Liver (tissue), 9 donors: Measurements from ENCODE around the gene COG4. TPM values are rescaled to one million over a fixed set of nuclear protein-coding genes. Genes with fewer than 3 reads are reported as not detected.
A peak's percentile ranks its signal among the peaks of the same experiment; 100 is the strongest.

Experiments used
- DNase-seq: peaks from one replicate; pipeline ENCODE4 v3.0.0-alpha.2; 2017; ENCODE audit warnings: low spot score
- H3K27ac ChIP-seq, 2 donors: one replicate each; pipeline ENCODE4 v1.7.0; 2013; ENCODE audit warnings: inconsistent platforms in 2 of 2, low read length in 2 of 2, control low read depth in 1 of 2, low read depth in 1 of 2, mild to moderate bottlenecking in 1 of 2
- H3K27me3 ChIP-seq, 4 donors: one replicate each; pipeline versions ENCODE4 v1.6.1 to v1.7.0; 2013; ENCODE audit warnings: low read length in 3 of 4, inconsistent platforms in 1 of 4, mild to moderate bottlenecking in 1 of 4, moderate library complexity in 1 of 4; ENCODE audit not compliant: control insufficient read depth in 4 of 4, insufficient read depth in 4 of 4
- H3K36me3 ChIP-seq, 4 donors: one replicate each; pipeline versions ENCODE4 v1.6.1 to v1.7.0; 2013; ENCODE audit warnings: low read length in 3 of 4, mild to moderate bottlenecking in 3 of 4, low read depth in 1 of 4, moderate library complexity in 1 of 4; ENCODE audit not compliant: control insufficient read depth in 4 of 4, insufficient read depth in 3 of 4
- H3K4me1 ChIP-seq, 4 donors: one replicate each; pipeline versions ENCODE4 v1.6.1 to v1.7.0; 2013; ENCODE audit warnings: low read length in 3 of 4, mild to moderate bottlenecking in 3 of 4, moderate library complexity in 1 of 4; ENCODE audit not compliant: control insufficient read depth in 4 of 4, insufficient read depth in 4 of 4
- H3K4me3 ChIP-seq, 3 donors: one replicate each; pipeline versions ENCODE4 v1.6.1 to v1.7.0; 2013; ENCODE audit warnings: low read length in 3 of 3, control low read depth in 1 of 3, low read depth in 1 of 3, mild to moderate bottlenecking in 1 of 3
- H3K9ac ChIP-seq, 2 donors: one replicate each; pipeline ENCODE4 v1.7.0; 2013; ENCODE audit warnings: low read length in 2 of 2, mild to moderate bottlenecking in 2 of 2, moderate library complexity in 2 of 2, control low read depth in 1 of 2, low read depth in 1 of 2
- H3K9me3 ChIP-seq, 4 donors: one replicate each; pipeline versions ENCODE4 v1.6.1 to v1.7.0; 2013; ENCODE audit warnings: low read length in 3 of 4; ENCODE audit not compliant: control insufficient read depth in 4 of 4
- EGR1 ChIP-seq, 2 donors: IDR thresholded peaks; 2 replicates each; pipeline ENCODE4 v1.6.1; 2016 to 2018; ENCODE audit warnings: antibody characterized with exemption in 2 of 2, low read depth in 2 of 2
- FOXA1 ChIP-seq: IDR thresholded peaks from 2 replicates; pipeline ENCODE4 v1.6.1; 2016; ENCODE audit warnings: antibody characterized with exemption
- FOXA2 ChIP-seq: IDR thresholded peaks from 2 replicates; pipeline ENCODE4 v1.6.1; 2016; ENCODE audit warnings: antibody characterized with exemption
- GABPA ChIP-seq, 2 donors: IDR thresholded peaks in 1 of 2; conservative IDR thresholded peaks in 1 of 2; 2 replicates each; pipeline ENCODE4 v1.6.1; 2016; ENCODE audit warnings: antibody characterized with exemption in 2 of 2, mild to moderate bottlenecking in 1 of 2, moderate library complexity in 1 of 2
- HNF4A ChIP-seq, 2 donors: conservative IDR thresholded peaks; 2 replicates each; pipeline ENCODE4 v1.6.1; 2016; ENCODE audit warnings: antibody characterized with exemption in 2 of 2, mild to moderate bottlenecking in 2 of 2
- HNF4G ChIP-seq: IDR thresholded peaks from 2 replicates; pipeline ENCODE4 v1.6.1; 2016; ENCODE audit warnings: antibody characterized with exemption
- JUND ChIP-seq, 2 donors: IDR thresholded peaks; 2 replicates each; pipeline ENCODE4 v1.6.1; 2016; ENCODE audit warnings: antibody characterized with exemption in 2 of 2
- NR2F2 ChIP-seq: IDR thresholded peaks from 2 replicates; pipeline ENCODE4 v1.6.1; 2016; ENCODE audit warnings: antibody characterized with exemption
- RAD21 ChIP-seq, 2 donors: IDR thresholded peaks; 2 replicates each; pipeline ENCODE4 v1.6.1; 2016; ENCODE audit warnings: antibody characterized with exemption in 2 of 2, mild to moderate bottlenecking in 2 of 2
- TAF1 ChIP-seq: conservative IDR thresholded peaks from 2 replicates; pipeline ENCODE4 v1.6.1; 2016; ENCODE audit warnings: antibody characterized with exemption, mild to moderate bottlenecking
- YY1 ChIP-seq: IDR thresholded peaks from 2 replicates; pipeline ENCODE4 v1.6.1; 2016; ENCODE audit warnings: antibody characterized with exemption, mild to moderate bottlenecking
- ZBTB33 ChIP-seq: IDR thresholded peaks from 2 replicates; pipeline ENCODE4 v1.6.1; 2016; ENCODE audit warnings: antibody characterized with exemption
- WGBS: extraction: QIAGEN DNeasy Blood & Tissue Kit; methylation state at CpG from one replicate; pipeline ENCODE4 v1.1.7; 2013; 5-methylcytosine and 5-hydroxymethylcytosine counted together
- polyA plus RNA-seq, 2 donors: library from polyadenylated mRNA; stranded (reverse) in 1 of 2; unstranded in 1 of 2; fragments of 200-250 nt in 1 of 2; fragments of >200 nt in 1 of 2; fragmentation: Nextera tagmentation in 1 of 2; extraction: Ambion mirVana in 1 of 2; gene quantifications; one replicate each; pipeline versions ENCODE4 v1.2.1 to v1.2.3, GENCODE V29; 2013 to 2015
- total RNA-seq, 2 donors: library from RNA; depleted of rRNA; stranded (reverse); fragments of >200 nt; gene quantifications; one replicate each; pipeline ENCODE4 v1.2.3, GENCODE V29; 2014
- TF ChIP-seq, protein P1 (sequence below): fragments of 150-350 bp; IDR thresholded peaks from 2 replicates; pipeline ENCODE4 v1.5.1; 2017; ENCODE audit warnings: improper control_type of control experiment, low read depth, low read length; ENCODE audit not compliant: missing input control
- TF ChIP-seq, protein P2 (sequence below): IDR thresholded peaks from 2 replicates; pipeline ENCODE4 v1.6.1; 2016; ENCODE audit warnings: antibody characterized with exemption
- TF ChIP-seq, protein P3 (sequence below): IDR thresholded peaks from 2 replicates; pipeline ENCODE4 v1.6.1; 2016; ENCODE audit warnings: antibody characterized with exemption, mild to moderate bottlenecking
- donor health status: healthy.
- donor health status: healthy.
- donor health status: healthy.
- donor health status: healthy.
- donor health status: healthy.

COG4 gene
- total and polyA plus RNA-seq, 4 donors: 15.3 to 59.5 (median 27.2) TPM

GRCh38 chr16:70572926-70573270 lies 49.5 kb upstream of the COG4 start:
- Histone ChIP-seq H3K27me3 (no peaks in the 10 kb centered on the region), H3K27ac (peak overlapping the region; percentile 31 to 43), H3K4me1 (peaks cover 0 to 5% (median 3%) of the 10 kb centered on the region in 4 donors), H3K4me3 (no peak overlapping the region), H3K36me3 (peaks cover 12 to 55% (median 48%) of the 10 kb centered on the region in 4 donors), H3K9ac (no peak overlapping the region), H3K9me3 (no peaks in the 10 kb centered on the region)
- no peak for DNase-seq
- TF ChIP-seq HNF4A (conservative IDR thresholded peaks at IDR 0.05): no peak
- TF ChIP-seq, protein P1, sequence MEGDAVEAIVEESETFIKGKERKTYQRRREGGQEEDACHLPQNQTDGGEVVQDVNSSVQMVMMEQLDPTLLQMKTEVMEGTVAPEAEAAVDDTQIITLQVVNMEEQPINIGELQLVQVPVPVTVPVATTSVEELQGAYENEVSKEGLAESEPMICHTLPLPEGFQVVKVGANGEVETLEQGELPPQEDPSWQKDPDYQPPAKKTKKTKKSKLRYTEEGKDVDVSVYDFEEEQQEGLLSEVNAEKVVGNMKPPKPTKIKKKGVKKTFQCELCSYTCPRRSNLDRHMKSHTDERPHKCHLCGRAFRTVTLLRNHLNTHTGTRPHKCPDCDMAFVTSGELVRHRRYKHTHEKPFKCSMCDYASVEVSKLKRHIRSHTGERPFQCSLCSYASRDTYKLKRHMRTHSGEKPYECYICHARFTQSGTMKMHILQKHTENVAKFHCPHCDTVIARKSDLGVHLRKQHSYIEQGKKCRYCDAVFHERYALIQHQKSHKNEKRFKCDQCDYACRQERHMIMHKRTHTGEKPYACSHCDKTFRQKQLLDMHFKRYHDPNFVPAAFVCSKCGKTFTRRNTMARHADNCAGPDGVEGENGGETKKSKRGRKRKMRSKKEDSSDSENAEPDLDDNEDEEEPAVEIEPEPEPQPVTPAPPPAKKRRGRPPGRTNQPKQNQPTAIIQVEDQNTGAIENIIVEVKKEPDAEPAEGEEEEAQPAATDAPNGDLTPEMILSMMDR: no peak
- no peak for TF ChIP-seq EGR1 (IDR thresholded peaks at IDR 0.05; ENCODE audit: low read depth in 2 of 2)
- no peak for TF ChIP-seq YY1
- TF ChIP-seq RAD21 (IDR thresholded peaks at IDR 0.05): no peak
- no peak for TF ChIP-seq ZBTB33
- TF ChIP-seq JUND (IDR thresholded peaks at IDR 0.05): no peak
- TF ChIP-seq, protein P2, sequence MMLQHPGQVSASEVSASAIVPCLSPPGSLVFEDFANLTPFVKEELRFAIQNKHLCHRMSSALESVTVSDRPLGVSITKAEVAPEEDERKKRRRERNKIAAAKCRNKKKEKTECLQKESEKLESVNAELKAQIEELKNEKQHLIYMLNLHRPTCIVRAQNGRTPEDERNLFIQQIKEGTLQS: no peak
- no peak for TF ChIP-seq FOXA2
- no peak for TF ChIP-seq HNF4G
- TF ChIP-seq, protein P3, sequence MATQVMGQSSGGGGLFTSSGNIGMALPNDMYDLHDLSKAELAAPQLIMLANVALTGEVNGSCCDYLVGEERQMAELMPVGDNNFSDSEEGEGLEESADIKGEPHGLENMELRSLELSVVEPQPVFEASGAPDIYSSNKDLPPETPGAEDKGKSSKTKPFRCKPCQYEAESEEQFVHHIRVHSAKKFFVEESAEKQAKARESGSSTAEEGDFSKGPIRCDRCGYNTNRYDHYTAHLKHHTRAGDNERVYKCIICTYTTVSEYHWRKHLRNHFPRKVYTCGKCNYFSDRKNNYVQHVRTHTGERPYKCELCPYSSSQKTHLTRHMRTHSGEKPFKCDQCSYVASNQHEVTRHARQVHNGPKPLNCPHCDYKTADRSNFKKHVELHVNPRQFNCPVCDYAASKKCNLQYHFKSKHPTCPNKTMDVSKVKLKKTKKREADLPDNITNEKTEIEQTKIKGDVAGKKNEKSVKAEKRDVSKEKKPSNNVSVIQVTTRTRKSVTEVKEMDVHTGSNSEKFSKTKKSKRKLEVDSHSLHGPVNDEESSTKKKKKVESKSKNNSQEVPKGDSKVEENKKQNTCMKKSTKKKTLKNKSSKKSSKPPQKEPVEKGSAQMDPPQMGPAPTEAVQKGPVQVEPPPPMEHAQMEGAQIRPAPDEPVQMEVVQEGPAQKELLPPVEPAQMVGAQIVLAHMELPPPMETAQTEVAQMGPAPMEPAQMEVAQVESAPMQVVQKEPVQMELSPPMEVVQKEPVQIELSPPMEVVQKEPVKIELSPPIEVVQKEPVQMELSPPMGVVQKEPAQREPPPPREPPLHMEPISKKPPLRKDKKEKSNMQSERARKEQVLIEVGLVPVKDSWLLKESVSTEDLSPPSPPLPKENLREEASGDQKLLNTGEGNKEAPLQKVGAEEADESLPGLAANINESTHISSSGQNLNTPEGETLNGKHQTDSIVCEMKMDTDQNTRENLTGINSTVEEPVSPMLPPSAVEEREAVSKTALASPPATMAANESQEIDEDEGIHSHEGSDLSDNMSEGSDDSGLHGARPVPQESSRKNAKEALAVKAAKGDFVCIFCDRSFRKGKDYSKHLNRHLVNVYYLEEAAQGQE: no peak
- no peak for TF ChIP-seq FOXA1
- TF ChIP-seq GABPA (IDR thresholded peaks at IDR 0.05 in 1 of 2, conservative IDR thresholded peaks at IDR 0.05 in 1 of 2): no peak
- WGBS: 78% methylated on average over 2 of the region's 2 CpGs

GRCh38 chr16:70572050-70572925 lies 48.9 kb upstream of the COG4 start:
- 90% methylated on average over 5 of the region's 5 CpGs for WGBS
- DNase-seq: no peak

More at GRCh38 chr16:70572050-70572925, 48.9 kb upstream of the COG4 start:
- H3K27me3 ChIP-seq: no peaks in the 10 kb centered on the region
- H3K27ac ChIP-seq: peak overlapping the region; percentile 3 to 31
- no peaks in the 10 kb centered on the region for H3K9me3 ChIP-seq
- no peak overlapping the region for H3K9ac ChIP-seq
- no peak overlapping the region for H3K4me3 ChIP-seq
- TF ChIP-seq EGR1 (IDR thresholded peaks at IDR 0.05; ENCODE audit: low read depth in 2 of 2): no peak
- TF ChIP-seq TAF1: no peak
- no peak for TF ChIP-seq HNF4G
- no peak for TF ChIP-seq NR2F2
- peaks cover 15 to 61% (median 53%) of the 10 kb centered on the region in 4 donors for H3K36me3 ChIP-seq
- peaks cover 0 to 5% (median 3%) of the 10 kb centered on the region in 4 donors for H3K4me1 ChIP-seq
